GM06990 (cell line): ENCODE measurements around the gene MRGPRX3.

ENCODE experiments used
- DNase-seq: peaks from one replicate; pipeline ENCODE4 v3.0.0-alpha.2; 2011; ENCODE audit not compliant: insufficient read length; ENCODE audit errors: extremely low read depth
- H3K27me3 ChIP-seq: replicated peaks from 2 replicates; pipeline ENCODE4 v1.6.0; 2011; ENCODE audit warnings: low read length; ENCODE audit not compliant: control insufficient read depth, insufficient read depth
- H3K36me3 ChIP-seq: 2 replicates; pipeline ENCODE4 v1.5.1; 2011; ENCODE audit warnings: low read length; ENCODE audit not compliant: control insufficient read depth, insufficient read depth
- H3K4me3 ChIP-seq: replicated peaks from 2 replicates; pipeline ENCODE4 v1.5.1; 2011; ENCODE audit warnings: low read depth, mild to moderate bottlenecking, control low read depth, low read length
- TF ChIP-seq, protein P1 (sequence below): IDR thresholded peaks from 2 replicates; pipeline ENCODE4 v1.5.1; 2011; ENCODE audit warnings: low read length, control low read depth, mild to moderate bottlenecking, inconsistent platforms; ENCODE audit not compliant: insufficient read depth, poor library complexity, severe bottlenecking

MRGPRX3 gene

DNA sequence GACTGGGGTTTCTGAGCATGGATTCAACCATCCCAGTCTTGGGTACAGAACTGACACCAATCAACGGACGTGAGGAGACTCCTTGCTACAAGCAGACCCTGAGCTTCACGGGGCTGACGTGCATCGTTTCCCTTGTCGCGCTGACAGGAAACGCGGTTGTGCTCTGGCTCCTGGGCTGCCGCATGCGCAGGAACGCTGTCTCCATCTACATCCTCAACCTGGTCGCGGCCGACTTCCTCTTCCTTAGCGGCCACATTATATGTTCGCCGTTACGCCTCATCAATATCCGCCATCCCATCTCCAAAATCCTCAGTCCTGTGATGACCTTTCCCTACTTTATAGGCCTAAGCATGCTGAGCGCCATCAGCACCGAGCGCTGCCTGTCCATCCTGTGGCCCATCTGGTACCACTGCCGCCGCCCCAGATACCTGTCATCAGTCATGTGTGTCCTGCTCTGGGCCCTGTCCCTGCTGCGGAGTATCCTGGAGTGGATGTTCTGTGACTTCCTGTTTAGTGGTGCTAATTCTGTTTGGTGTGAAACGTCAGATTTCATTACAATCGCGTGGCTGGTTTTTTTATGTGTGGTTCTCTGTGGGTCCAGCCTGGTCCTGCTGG lies 4.9 kb downstream of the MRGPRX3 start:
- H3K4me3 ChIP-seq, result no peak overlapping the region

DNA sequence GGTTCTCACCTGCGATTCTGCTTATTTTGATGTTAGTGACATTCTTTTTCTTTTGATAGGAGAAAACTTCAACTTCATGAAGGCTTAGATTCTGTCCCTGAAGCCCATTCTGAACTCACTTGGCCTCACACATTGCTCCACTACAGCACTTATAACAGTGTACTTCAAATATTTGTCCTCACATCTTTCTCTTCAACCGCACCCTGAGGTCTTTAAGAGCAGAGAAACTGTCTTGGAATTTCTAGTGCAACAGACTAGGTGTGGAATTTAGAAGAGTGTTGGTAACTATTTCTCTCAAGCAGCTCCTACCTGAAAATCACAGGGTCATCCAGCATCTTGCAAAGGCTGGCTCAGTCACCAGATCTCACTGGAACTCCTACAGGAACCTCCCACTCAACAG lies 7.8 kb downstream of the MRGPRX3 start:
- no peak for DNase-seq
- Histone ChIP-seq H3K27me3 (no peaks in the 10 kb centered on the region; the same call in 1 of the 2 replicates), H3K4me3 (no peak overlapping the region), H3K36me3 (no peaks in the 10 kb centered on the region)
- TF ChIP-seq, protein P1, sequence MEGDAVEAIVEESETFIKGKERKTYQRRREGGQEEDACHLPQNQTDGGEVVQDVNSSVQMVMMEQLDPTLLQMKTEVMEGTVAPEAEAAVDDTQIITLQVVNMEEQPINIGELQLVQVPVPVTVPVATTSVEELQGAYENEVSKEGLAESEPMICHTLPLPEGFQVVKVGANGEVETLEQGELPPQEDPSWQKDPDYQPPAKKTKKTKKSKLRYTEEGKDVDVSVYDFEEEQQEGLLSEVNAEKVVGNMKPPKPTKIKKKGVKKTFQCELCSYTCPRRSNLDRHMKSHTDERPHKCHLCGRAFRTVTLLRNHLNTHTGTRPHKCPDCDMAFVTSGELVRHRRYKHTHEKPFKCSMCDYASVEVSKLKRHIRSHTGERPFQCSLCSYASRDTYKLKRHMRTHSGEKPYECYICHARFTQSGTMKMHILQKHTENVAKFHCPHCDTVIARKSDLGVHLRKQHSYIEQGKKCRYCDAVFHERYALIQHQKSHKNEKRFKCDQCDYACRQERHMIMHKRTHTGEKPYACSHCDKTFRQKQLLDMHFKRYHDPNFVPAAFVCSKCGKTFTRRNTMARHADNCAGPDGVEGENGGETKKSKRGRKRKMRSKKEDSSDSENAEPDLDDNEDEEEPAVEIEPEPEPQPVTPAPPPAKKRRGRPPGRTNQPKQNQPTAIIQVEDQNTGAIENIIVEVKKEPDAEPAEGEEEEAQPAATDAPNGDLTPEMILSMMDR, result no peak

More for the DNA sequence above, 4.9 kb downstream of the MRGPRX3 start:
- TF ChIP-seq, protein P1, result no peak
- Histone ChIP-seq H3K27me3 (no peaks in the 10 kb centered on the region; the same call in 1 of the 2 replicates), H3K36me3 (no peaks in the 10 kb centered on the region)
- DNase-seq, result no peak

DNA sequence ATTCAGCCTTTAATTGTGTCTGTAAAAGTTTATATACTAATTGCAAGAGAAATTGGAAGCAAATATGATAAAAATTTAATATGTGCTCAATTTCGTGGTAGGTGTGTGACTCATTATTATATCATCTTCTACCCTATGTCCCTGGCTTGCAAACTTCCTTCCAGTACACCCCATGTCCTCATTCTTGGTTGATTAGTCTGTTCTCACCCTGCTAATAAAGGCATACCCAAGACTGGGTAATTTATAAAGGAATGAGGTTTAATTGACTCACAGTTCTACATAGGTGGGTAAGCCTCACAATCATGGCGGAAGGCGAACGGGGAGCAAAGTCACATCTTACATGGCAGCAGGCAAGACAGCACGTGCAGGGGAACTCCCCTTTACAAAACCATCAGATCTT lies 11.9 kb downstream of the MRGPRX3 start:
- TF ChIP-seq, protein P1, result no peak
- H3K27me3 ChIP-seq, result no peaks in the 10 kb centered on the region
- no peak overlapping the region for H3K4me3 ChIP-seq
- DNase-seq, result no peak
- no peaks in the 10 kb centered on the region for H3K36me3 ChIP-seq

DNA sequence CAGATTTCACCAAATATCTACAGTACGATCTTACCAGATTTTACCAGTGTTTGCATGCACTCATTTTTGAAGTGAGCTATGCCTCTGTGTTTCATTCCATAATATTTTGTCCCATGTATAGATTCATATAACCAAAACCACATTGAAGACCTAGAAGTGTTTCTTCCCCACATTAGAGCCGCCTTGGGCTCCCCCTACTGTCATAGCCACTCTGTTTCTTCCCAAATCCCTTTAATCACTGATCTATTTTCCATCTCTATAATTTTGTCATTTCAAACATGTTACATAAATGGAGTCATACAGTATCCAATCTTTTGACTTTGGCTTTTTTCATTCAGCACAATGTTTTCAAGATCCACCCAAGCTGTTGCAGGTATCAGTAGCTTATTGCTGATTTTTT lies 12.7 kb downstream of the MRGPRX3 start:
- TF ChIP-seq, protein P1, result peak; percentile 40
- DNase-seq, result no peak
- no peaks in the 10 kb centered on the region for H3K36me3 ChIP-seq
- H3K4me3 ChIP-seq, result no peak overlapping the region
- H3K27me3 ChIP-seq, result no peaks in the 10 kb centered on the region

DNA sequence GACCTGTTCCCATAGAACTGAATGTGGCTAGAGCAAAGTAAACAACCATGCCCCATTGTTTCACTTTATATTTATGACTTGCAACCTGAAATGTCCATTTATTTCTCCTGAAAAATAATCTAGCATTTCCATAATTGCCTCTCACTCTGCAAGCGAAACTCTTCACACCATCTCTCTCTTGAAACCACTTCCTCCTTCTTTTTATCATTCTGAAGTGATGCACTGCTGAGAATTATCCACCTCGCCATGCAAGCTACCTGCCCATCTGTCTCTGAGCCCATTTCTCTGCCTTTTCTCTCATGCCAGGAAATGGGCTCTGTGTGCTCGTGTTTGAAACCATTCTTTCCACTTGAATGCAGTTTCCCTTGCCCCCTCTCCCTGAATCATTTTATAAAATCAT lies 13.5 kb downstream of the MRGPRX3 start:
- no peak for DNase-seq
- H3K4me3 ChIP-seq, result no peak overlapping the region
- TF ChIP-seq, protein P1, result no peak
- H3K36me3 ChIP-seq, result no peaks in the 10 kb centered on the region
- H3K27me3 ChIP-seq, result no peaks in the 10 kb centered on the region

DNA sequence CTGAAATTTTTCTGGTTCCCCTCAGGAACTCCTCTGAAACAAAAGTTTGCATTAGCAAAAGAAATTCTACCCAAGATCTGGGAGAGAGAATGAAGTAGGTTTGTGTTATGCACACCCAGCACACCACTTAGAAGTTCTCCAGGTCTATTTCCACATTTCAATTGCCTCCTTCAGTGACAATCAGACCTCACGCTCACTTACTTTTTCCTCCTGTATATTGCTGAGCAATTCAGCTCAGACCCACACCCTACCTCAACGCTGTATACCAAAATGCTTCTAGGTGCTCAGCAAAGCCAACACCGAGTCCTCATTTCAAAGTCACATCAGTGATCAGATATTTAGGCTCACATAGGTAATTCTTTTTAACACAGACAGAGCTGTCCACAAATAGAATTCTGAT lies 19.2 kb downstream of the MRGPRX3 start:
- TF ChIP-seq, protein P1, result no peak
- H3K27me3 ChIP-seq, result no peaks in the 10 kb centered on the region; the same call in 1 of the 2 replicates
- no peaks in the 10 kb centered on the region for H3K36me3 ChIP-seq
- no peak for DNase-seq
- no peak overlapping the region for H3K4me3 ChIP-seq
